Hematopoietic multipotent progenitor cell treated with erythropoietin and hydrocortisone succinate and interleukin-3 and kit ligand, for 8 days (in vitro differentiated cells): ENCODE measurements around the gene FIBIN.

Experiments
- DNase-seq: peaks from one replicate; pipeline ENCODE4 v3.0.0-alpha.2; 2015

Gene FIBIN

GRCh38 chr11:27025312-27025955, 31.5 kb downstream of the FIBIN start:
- no peak for DNase-seq

GRCh38 chr11:27025957-27026733, 32.2 kb downstream of the FIBIN start:
- DNase-seq: no peak

- no peak for DNase-seq
Observed at GRCh38 chr11:27028561-27028965, 34.7 kb downstream of the FIBIN start.

- no peak for DNase-seq
Observed at GRCh38 chr11:27029966-27030365, 36.1 kb downstream of the FIBIN start.

- DNase-seq: no peak
Observed at GRCh38 chr11:27031754-27032153, 37.8 kb downstream of the FIBIN start.

- DNase-seq: no peak
Observed at GRCh38 chr11:27039873-27040272, 46.0 kb downstream of the FIBIN start.

- DNase-seq: no peak
Observed at GRCh38 chr11:27040302-27041115, 46.6 kb downstream of the FIBIN start, which contains the start of gene BBOX1. BBOX1 (plus strand) TSS chr11:27040815; CDS start chr11:27055431, 14,616 bp downstream.

GRCh38 chr11:27041141-27041899, 47.4 kb downstream of the FIBIN start:
- DNase-seq: no peak
